Tibial artery (tissue), 4 donors: Measurements from ENCODE around the gene P3H2.
"Not testable (repeated sequence)": the region's sequence is repeated elsewhere in the genome, so short reads cannot be mapped to it uniquely, and the experiment has no call there.

Source experiments
- DNase-seq, 2 donors: peaks; one replicate each; pipeline ENCODE4 v3.0.0-alpha.2; 2019
- H3K27ac ChIP-seq, 2 donors: fragments of 200-600 bp; sonication (generic) in 1 of 2; 1 replicate in 1 of 2; 2 replicates in 1 of 2; pipeline ENCODE4 v1.5.1; 2018 to 2019; ENCODE audit warnings: mild to moderate bottlenecking in 1 of 2
- H3K27me3 ChIP-seq, 2 donors: fragments of 200-600 bp; sonication (generic) in 1 of 2; one replicate each; pipeline versions ENCODE4 v1.5.1 to v1.6.0; 2016 to 2019
- H3K36me3 ChIP-seq, 3 donors: fragments of 200-600 bp; sonication (generic) in 2 of 3; one replicate each; pipeline ENCODE4 v1.5.1; 2016 to 2019; ENCODE audit warnings: mild to moderate bottlenecking in 2 of 3
- H3K4me1 ChIP-seq, 4 donors: fragments of 200-600 bp; sonication (generic) in 2 of 4; 1 replicate in 3 of 4; 2 replicates in 1 of 4; pipeline ENCODE4 v1.5.1; 2016 to 2019
- H3K4me3 ChIP-seq, 2 donors: fragments of 200-600 bp; sonication (generic) in 1 of 2; 1 replicate in 1 of 2; 2 replicates in 1 of 2; pipeline ENCODE4 v1.5.1; 2018 to 2019; ENCODE audit warnings: mild to moderate bottlenecking in 2 of 2
- H3K9me3 ChIP-seq, 3 donors: fragments of 200-600 bp; sonication (generic) in 1 of 3; one replicate each; pipeline ENCODE4 v1.5.1; 2016 to 2019
- CTCF ChIP-seq, 2 experiments: fragments of 200-600 bp in 1 of 2; fragments of 450-650 bp in 1 of 2; IDR thresholded peaks; one replicate each; pipeline ENCODE4 v1.5.1; 2017 to 2019; ENCODE audit warnings: antibody characterized with exemption in 2 of 2, mild to moderate bottlenecking in 1 of 2, moderate library complexity in 1 of 2
- intact Hi-C: fragments of 100-400 bp; cut with DNase I; formaldehyde crosslinking; loops from one replicate; pipeline ENCODE4 v1.15.0; 2023; ENCODE audit warnings: low total_unique reads

The P3H2 gene

GRCh38 chr3:190074817-190075216, 45.9 kb downstream of the P3H2 start:
- Histone ChIP-seq H3K27ac (peak overlapping the region in 1 of 2 donors; percentile 62), H3K4me1 (peaks cover 0 to 36% (median 6%) of the 10 kb centered on the region in 4 donors), H3K4me3 (no peak overlapping the region), H3K27me3 (no peaks in the 10 kb centered on the region), H3K9me3 (no peaks in the 10 kb centered on the region), H3K36me3 (no peaks in the 10 kb centered on the region)
- no peak for DNase-seq
- TF ChIP-seq CTCF (IDR thresholded peaks at IDR 0.05) = no peak
- intact Hi-C loops = no loop called here

GRCh38 chr3:190073264-190074008, 47.3 kb downstream of the P3H2 start:
- no peak for DNase-seq
- intact Hi-C loops = no loop called here
- no peaks in the 10 kb centered on the region for H3K9me3 ChIP-seq
- no peak for TF ChIP-seq CTCF (IDR thresholded peaks at IDR 0.05)
- H3K36me3 ChIP-seq = no peaks in the 10 kb centered on the region
- peaks cover 0 to 36% (median 6%) of the 10 kb centered on the region in 4 donors for H3K4me1 ChIP-seq
- no peaks in the 10 kb centered on the region for H3K27me3 ChIP-seq
- peak overlapping the region; percentile 13 to 19 for H3K27ac ChIP-seq
- no peak overlapping the region for H3K4me3 ChIP-seq

- H3K9me3 ChIP-seq = no peaks in the 10 kb centered on the region
- H3K4me3 ChIP-seq = no peak overlapping the region
- no peak for TF ChIP-seq CTCF (IDR thresholded peaks at IDR 0.05)
- H3K36me3 ChIP-seq = no peaks in the 10 kb centered on the region
- H3K27me3 ChIP-seq = no peaks in the 10 kb centered on the region
- peaks cover 0 to 35% (median 6%) of the 10 kb centered on the region in 4 donors for H3K4me1 ChIP-seq
- peak overlapping the region; percentile 13 to 19 for H3K27ac ChIP-seq
- no peak for DNase-seq
- intact Hi-C loops = no loop called here
Measured at GRCh38 chr3:190072856-190073255, 47.8 kb downstream of the P3H2 start.

DNA sequence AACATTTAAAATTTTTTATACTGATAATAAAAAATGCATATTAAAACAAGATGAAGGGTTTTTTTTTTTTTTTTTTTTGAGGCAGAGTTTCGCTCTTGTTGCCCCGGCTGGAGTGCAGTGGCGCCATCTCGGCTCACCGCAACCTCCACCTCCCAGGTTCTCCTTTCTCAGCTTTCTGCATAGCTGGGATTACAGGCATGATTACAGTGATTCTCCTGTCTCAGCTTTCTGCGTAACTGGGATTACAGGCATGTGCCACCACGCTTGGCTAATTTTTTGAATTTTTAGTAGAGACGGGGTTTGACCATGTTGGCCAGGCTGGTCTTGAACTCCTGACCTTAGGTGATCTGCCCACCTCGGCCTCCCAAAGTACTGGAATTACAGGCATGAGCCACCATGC, 48.8 kb downstream of the P3H2 start:
- intact Hi-C loops, H3K36me3 ChIP-seq, H3K4me3 ChIP-seq, H3K27ac ChIP-seq, H3K27me3 ChIP-seq, H3K9me3 ChIP-seq, DNase-seq: not testable (repeated sequence)
- H3K4me1 ChIP-seq = peaks cover 0 to 26% (median 6%) of the 10 kb centered on the region in 4 donors

GRCh38 chr3:190070622-190071347, 49.9 kb downstream of the P3H2 start:
- no peaks in the 10 kb centered on the region for H3K9me3 ChIP-seq
- H3K4me3 ChIP-seq = no peak overlapping the region
- TF ChIP-seq CTCF (IDR thresholded peaks at IDR 0.05) = no peak
- peaks cover 0 to 14% (median 0%) of the 10 kb centered on the region in 4 donors for H3K4me1 ChIP-seq
- H3K27me3 ChIP-seq = no peaks in the 10 kb centered on the region
- no peak overlapping the region for H3K27ac ChIP-seq
- intact Hi-C loops = no loop called here
- H3K36me3 ChIP-seq = no peaks in the 10 kb centered on the region
- no peak for DNase-seq

DNA sequence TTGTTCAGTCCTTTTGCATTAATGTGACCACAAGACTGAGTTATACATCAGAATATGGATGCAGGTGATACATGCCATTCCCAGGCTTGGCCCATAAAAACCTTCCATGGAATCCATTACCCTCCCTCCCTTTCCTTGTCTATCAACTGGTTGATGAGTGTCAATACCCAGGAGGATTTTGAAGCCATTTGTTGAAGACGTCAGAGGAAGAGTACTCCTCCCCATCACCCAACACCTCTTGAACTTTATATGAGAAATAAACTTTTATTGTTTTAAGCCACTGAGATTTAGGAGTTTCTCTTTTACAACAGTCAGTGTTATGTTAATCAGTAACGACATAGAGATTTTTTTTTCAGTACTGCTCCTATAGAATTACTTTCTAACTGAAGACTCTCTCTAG, 55.5 kb downstream of the P3H2 start:
- H3K36me3 ChIP-seq = no peaks in the 10 kb centered on the region
- DNase-seq = no peak
- intact Hi-C loops = no loop called here
- peaks cover 0 to 14% (median 4%) of the 10 kb centered on the region in 4 donors for H3K4me1 ChIP-seq
- no peak for TF ChIP-seq CTCF (IDR thresholded peaks at IDR 0.05)
- no peaks in the 10 kb centered on the region for H3K27me3 ChIP-seq
- no peak overlapping the region for H3K27ac ChIP-seq
- H3K9me3 ChIP-seq = no peaks in the 10 kb centered on the region
- no peak overlapping the region for H3K4me3 ChIP-seq
